ENCODE results near the gene SLC25A44.

The SLC25A44 gene

GRCh38 chr1:156217871-156218270 is 24.0 kb downstream of the SLC25A44 start:
- H3K27me3 ChIP-seq (ENCODE audit: control insufficient read depth, insufficient read depth, low read length): no peaks in the 10 kb centered on the region
- no peaks in the 10 kb centered on the region for H3K36me3 ChIP-seq (ENCODE audit: control insufficient read depth, insufficient read depth, low read length)
- no peak overlapping the region for H2AFZ ChIP-seq
- peak overlapping the region; percentile 65 for H3K27ac ChIP-seq
- H3K9me3 ChIP-seq (ENCODE audit: control insufficient read depth, low read length): no peaks in the 10 kb centered on the region
- peak overlapping the region; percentile 37 for H3K4me3 ChIP-seq (ENCODE audit: low read depth, low read length)
- TF ChIP-seq CTCF (IDR thresholded peaks at IDR 0.05): no peak
- peaks cover 8% of the 10 kb centered on the region for H3K4me1 ChIP-seq
- H3K9ac ChIP-seq: no peak overlapping the region
- H3K4me2 ChIP-seq (ENCODE audit: low read length): peak overlapping the region; percentile 66
- H3K79me2 ChIP-seq: peaks cover 13% of the 10 kb centered on the region

- Histone ChIP-seq H3K27me3 (ENCODE audit: control insufficient read depth, insufficient read depth, low read length) (no peaks in the 10 kb centered on the region), H3K4me2 (ENCODE audit: low read length) (no peak overlapping the region), H3K9ac (no peak overlapping the region), H3K9me3 (ENCODE audit: control insufficient read depth, low read length) (no peaks in the 10 kb centered on the region), H3K4me3 (ENCODE audit: low read depth, low read length) (no peak overlapping the region), H2AFZ (no peak overlapping the region), H3K4me1 (peaks cover 8% of the 10 kb centered on the region), H3K27ac (no peak overlapping the region), H3K36me3 (ENCODE audit: control insufficient read depth, insufficient read depth, low read length) (no peaks in the 10 kb centered on the region), H3K79me2 (peaks cover 11% of the 10 kb centered on the region)
- no peak for TF ChIP-seq CTCF (IDR thresholded peaks at IDR 0.05)
Observed at GRCh38 chr1:156220226-156220625, 26.3 kb downstream of the SLC25A44 start.

- Histone ChIP-seq H3K4me1 (peaks cover 8% of the 10 kb centered on the region), H3K36me3 (ENCODE audit: control insufficient read depth, insufficient read depth, low read length) (no peaks in the 10 kb centered on the region), H3K9me3 (ENCODE audit: control insufficient read depth, low read length) (no peaks in the 10 kb centered on the region), H3K4me2 (ENCODE audit: low read length) (no peak overlapping the region), H2AFZ (no peak overlapping the region), H3K9ac (no peak overlapping the region), H3K79me2 (peaks cover 11% of the 10 kb centered on the region), H3K27me3 (ENCODE audit: control insufficient read depth, insufficient read depth, low read length) (no peaks in the 10 kb centered on the region), H3K27ac (no peak overlapping the region), H3K4me3 (ENCODE audit: low read depth, low read length) (no peak overlapping the region)
- no peak for TF ChIP-seq CTCF (IDR thresholded peaks at IDR 0.05)
Observed at GRCh38 chr1:156221986-156222692, 28.2 kb downstream of the SLC25A44 start.

GRCh38 chr1:156225677-156226014 is 31.7 kb downstream of the SLC25A44 start:
- H3K79me2 ChIP-seq: peaks cover 8% of the 10 kb centered on the region
- H3K9me3 ChIP-seq (ENCODE audit: control insufficient read depth, low read length): no peaks in the 10 kb centered on the region
- no peaks in the 10 kb centered on the region for H3K4me1 ChIP-seq
- no peaks in the 10 kb centered on the region for H3K27me3 ChIP-seq (ENCODE audit: control insufficient read depth, insufficient read depth, low read length)
- no peak for TF ChIP-seq CTCF (IDR thresholded peaks at IDR 0.05)
- H3K4me2 ChIP-seq (ENCODE audit: low read length): no peak overlapping the region
- no peak overlapping the region for H3K4me3 ChIP-seq (ENCODE audit: low read depth, low read length)
- H3K9ac ChIP-seq: no peak overlapping the region
- no peak overlapping the region for H2AFZ ChIP-seq
- no peaks in the 10 kb centered on the region for H3K36me3 ChIP-seq (ENCODE audit: control insufficient read depth, insufficient read depth, low read length)
- no peak overlapping the region for H3K27ac ChIP-seq

GRCh38 chr1:156226116-156226538 is 32.2 kb downstream of the SLC25A44 start:
- no peaks in the 10 kb centered on the region for H3K4me1 ChIP-seq
- H3K9me3 ChIP-seq (ENCODE audit: control insufficient read depth, low read length): no peaks in the 10 kb centered on the region
- no peak overlapping the region for H3K27ac ChIP-seq
- TF ChIP-seq CTCF (IDR thresholded peaks at IDR 0.05): no peak
- H3K4me3 ChIP-seq (ENCODE audit: low read depth, low read length): no peak overlapping the region
- peaks cover 8% of the 10 kb centered on the region for H3K79me2 ChIP-seq
- H2AFZ ChIP-seq: no peak overlapping the region
- H3K4me2 ChIP-seq (ENCODE audit: low read length): no peak overlapping the region
- H3K36me3 ChIP-seq (ENCODE audit: control insufficient read depth, insufficient read depth, low read length): no peaks in the 10 kb centered on the region
- no peak overlapping the region for H3K9ac ChIP-seq
- H3K27me3 ChIP-seq (ENCODE audit: control insufficient read depth, insufficient read depth, low read length): no peaks in the 10 kb centered on the region

Measured in parathyroid adenoma (tissue), 2 donors.